Gastroesophageal sphincter (tissue), 4 donors: ENCODE data around the gene KCNJ9. TPM values are rescaled to one million over a fixed set of nuclear protein-coding genes. Genes with fewer than 3 reads are reported as not detected.

ENCODE experiments used
- ATAC-seq: fragments of 150-250 bp; one replicate; pipeline ENCODE4 v1.9.1; 2016; ENCODE audit warnings: mild to moderate bottlenecking, moderate library complexity
- H3K27ac ChIP-seq, 4 donors: fragments of 200-600 bp; sonication (generic) in 3 of 4; 1 replicate in 3 of 4; 2 replicates in 1 of 4; pipeline ENCODE4 v1.5.1; 2016 to 2019
- H3K27me3 ChIP-seq: fragments of 200-600 bp; sonication (generic); one replicate; pipeline ENCODE4 v1.5.1; 2019
- H3K36me3 ChIP-seq, 2 donors: fragments of 200-600 bp; sonication (generic); one replicate each; pipeline ENCODE4 v1.5.1; 2019; ENCODE audit warnings: control low read depth in 1 of 2
- H3K4me1 ChIP-seq, 3 donors: fragments of 200-600 bp; sonication (generic); 1 replicate in 2 of 3; 2 replicates in 1 of 3; pipeline ENCODE4 v1.5.1; 2016 to 2019; ENCODE audit warnings: control low read depth in 2 of 3
- H3K4me3 ChIP-seq, 2 donors: fragments of 200-600 bp; sonication (generic); one replicate each; pipeline ENCODE4 v1.5.1; 2019; ENCODE audit warnings: mild to moderate bottlenecking in 1 of 2, moderate library complexity in 1 of 2
- H3K9me3 ChIP-seq, 3 donors: fragments of 200-600 bp; sonication (generic); one replicate each; pipeline ENCODE4 v1.5.1; 2017 to 2019; ENCODE audit warnings: control low read depth in 2 of 3
- EP300 ChIP-seq: sonication (generic); formaldehyde crosslinking; IDR thresholded peaks from one replicate; pipeline ENCODE4 v1.6.1; 2017; ENCODE audit warnings: antibody characterized with exemption, mild to moderate bottlenecking
- POLR2A ChIP-seq, 2 donors: fragments of 450-650 bp; IDR thresholded peaks; one replicate each; pipeline ENCODE4 v1.6.1; 2017; ENCODE audit warnings: antibody characterized with exemption in 2 of 2, mild to moderate bottlenecking in 2 of 2, moderate library complexity in 1 of 2
- POLR2AphosphoS5 ChIP-seq: sonication (generic); formaldehyde crosslinking; IDR thresholded peaks from one replicate; pipeline ENCODE4 v1.6.1; 2017; ENCODE audit warnings: antibody characterized with exemption
- WGBS, 2 donors: methylation state at CpG; one replicate each; pipeline ENCODE4 v1.1.5; 2018; ENCODE audit warnings: low coverage in 1 of 2; 5-methylcytosine and 5-hydroxymethylcytosine counted together
- total RNA-seq, 4 donors: library from RNA; depleted of rRNA; stranded (reverse); fragments of >200 nt; gene quantifications; one replicate each; pipeline ENCODE4 v1.1.0, GENCODE V29; 2016
- TF ChIP-seq, protein P1 (sequence below), 4 experiments: fragments of 200-600 bp in 2 of 4; fragments of 450-650 bp in 2 of 4; sonication (generic) in 1 of 4; IDR thresholded peaks; one replicate each; pipeline ENCODE4 v1.5.1; 2017 to 2019; ENCODE audit warnings: antibody characterized with exemption in 4 of 4, mild to moderate bottlenecking in 2 of 4, moderate library complexity in 2 of 4

KCNJ9 gene
- total RNA-seq, 4 donors from 2014 or later, result not detected

DNA sequence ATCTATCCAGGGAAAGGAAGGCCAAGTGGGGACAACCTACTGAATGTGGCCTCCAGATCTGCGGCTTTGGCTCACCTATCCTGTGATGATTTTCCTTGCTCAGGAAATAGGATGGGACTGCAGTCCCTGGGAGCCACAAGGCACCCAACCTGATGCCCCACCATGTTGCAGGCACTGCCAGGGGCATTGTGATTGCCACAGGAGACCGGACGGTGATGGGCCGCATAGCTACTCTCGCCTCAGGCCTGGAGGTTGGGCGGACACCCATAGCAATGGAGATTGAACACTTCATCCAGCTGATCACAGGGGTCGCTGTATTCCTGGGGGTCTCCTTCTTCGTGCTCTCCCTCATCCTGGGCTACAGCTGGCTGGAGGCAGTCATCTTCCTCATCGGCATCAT is 46.0 kb downstream of the KCNJ9 start:
- no peak overlapping the region for H3K4me3 ChIP-seq
- TF ChIP-seq, protein P1, sequence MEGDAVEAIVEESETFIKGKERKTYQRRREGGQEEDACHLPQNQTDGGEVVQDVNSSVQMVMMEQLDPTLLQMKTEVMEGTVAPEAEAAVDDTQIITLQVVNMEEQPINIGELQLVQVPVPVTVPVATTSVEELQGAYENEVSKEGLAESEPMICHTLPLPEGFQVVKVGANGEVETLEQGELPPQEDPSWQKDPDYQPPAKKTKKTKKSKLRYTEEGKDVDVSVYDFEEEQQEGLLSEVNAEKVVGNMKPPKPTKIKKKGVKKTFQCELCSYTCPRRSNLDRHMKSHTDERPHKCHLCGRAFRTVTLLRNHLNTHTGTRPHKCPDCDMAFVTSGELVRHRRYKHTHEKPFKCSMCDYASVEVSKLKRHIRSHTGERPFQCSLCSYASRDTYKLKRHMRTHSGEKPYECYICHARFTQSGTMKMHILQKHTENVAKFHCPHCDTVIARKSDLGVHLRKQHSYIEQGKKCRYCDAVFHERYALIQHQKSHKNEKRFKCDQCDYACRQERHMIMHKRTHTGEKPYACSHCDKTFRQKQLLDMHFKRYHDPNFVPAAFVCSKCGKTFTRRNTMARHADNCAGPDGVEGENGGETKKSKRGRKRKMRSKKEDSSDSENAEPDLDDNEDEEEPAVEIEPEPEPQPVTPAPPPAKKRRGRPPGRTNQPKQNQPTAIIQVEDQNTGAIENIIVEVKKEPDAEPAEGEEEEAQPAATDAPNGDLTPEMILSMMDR (IDR thresholded peaks at IDR 0.05), result no peak
- TF ChIP-seq EP300 (no peak), POLR2AphosphoS5 (no peak), POLR2A (IDR thresholded peaks at IDR 0.05) (no peak)
- no peaks in the 10 kb centered on the region for H3K27me3 ChIP-seq
- no peaks in the 10 kb centered on the region for H3K9me3 ChIP-seq
- 100% methylated on average over 1 of the region's 9 CpGs for WGBS, 2 donors
- H3K4me1 ChIP-seq, result peaks cover 5 to 85% (median 9%) of the 10 kb centered on the region in 3 donors
- peak overlapping the region in 3 of 4 donors; percentile 83 to 88 (median 85) for H3K27ac ChIP-seq
- peaks cover 0 to 87% of the 10 kb centered on the region in 2 donors for H3K36me3 ChIP-seq
- no peak for ATAC-seq

DNA sequence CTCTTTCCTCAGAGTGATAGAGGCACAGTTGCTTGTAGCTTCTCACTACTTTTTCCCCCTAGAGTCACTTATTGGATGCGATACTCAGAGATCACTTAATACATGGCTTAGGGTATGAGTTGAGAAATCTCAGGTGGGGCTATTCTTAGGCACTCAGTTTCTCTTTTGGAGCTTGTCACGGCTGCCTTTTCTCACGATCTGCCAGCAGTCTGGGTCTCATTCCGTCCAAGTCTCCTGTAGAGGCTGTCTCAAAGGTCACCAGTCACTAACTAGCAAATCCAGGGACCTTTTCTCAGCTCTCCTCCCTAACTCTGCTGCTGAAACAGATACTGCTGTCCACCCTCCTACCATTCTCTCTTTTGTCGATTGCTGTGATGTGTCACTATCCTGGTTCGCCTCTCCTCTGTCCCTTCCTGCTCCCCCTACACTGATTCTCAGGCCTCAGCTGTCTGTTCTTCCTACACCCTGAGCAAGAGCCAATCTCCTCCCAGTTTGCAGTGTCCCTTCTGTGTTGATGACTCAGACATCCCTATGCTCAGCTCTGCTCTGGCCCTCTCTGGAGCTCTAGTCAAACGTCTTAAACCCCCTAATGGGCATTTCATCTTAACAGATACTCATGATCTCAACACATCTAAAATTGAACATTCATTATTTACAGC is 46.7 kb downstream of the KCNJ9 start:
- peaks cover 7 to 85% (median 9%) of the 10 kb centered on the region in 3 donors for H3K4me1 ChIP-seq
- WGBS, 2 donors, result 29 to 48% methylated on average over 6 to 7 of the region's 7 CpGs
- no peak overlapping the region for H3K4me3 ChIP-seq
- no peaks in the 10 kb centered on the region for H3K27me3 ChIP-seq
- peak overlapping the region; percentile 49 to 88 (median 84) for H3K27ac ChIP-seq
- no peaks in the 10 kb centered on the region for H3K9me3 ChIP-seq
- ATAC-seq, result no peak
- TF ChIP-seq, protein P1 (IDR thresholded peaks at IDR 0.05), result no peak
- TF ChIP-seq POLR2A (IDR thresholded peaks at IDR 0.05) (no peak), EP300 (no peak)
- H3K36me3 ChIP-seq, result peaks cover 0 to 86% of the 10 kb centered on the region in 2 donors

DNA sequence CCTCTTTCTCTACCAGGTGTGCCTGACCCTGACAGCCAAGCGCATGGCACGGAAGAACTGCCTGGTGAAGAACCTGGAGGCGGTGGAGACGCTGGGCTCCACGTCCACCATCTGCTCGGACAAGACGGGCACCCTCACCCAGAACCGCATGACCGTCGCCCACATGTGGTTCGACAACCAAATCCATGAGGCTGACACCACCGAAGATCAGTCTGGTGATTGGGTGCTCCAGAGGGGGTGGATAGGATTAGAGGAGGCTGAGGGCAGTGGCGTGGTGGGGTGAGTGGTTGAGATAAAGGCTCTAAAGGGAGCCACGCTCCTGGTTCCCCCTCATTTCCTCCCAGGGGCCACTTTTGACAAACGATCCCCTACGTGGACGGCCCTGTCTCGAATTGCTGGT is 47.3 kb downstream of the KCNJ9 start:
- peaks cover 0 to 86% of the 10 kb centered on the region in 2 donors for H3K36me3 ChIP-seq

DNA sequence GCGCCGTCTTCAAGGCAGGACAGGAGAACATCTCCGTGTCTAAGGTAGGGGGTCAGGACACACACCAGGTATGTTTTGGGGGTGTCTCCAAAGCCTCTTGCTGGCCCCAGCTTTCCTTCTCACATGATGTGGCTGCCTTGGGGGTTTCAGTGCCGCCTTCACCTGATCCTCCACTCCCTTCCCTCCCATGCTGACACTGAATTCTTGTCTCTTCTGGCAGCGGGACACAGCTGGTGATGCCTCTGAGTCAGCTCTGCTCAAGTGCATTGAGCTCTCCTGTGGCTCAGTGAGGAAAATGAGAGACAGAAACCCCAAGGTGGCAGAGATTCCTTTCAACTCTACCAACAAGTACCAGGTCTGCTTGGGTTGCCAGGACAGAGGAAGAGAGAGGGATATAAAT is 47.7 kb downstream of the KCNJ9 start:
- no peaks in the 10 kb centered on the region for H3K9me3 ChIP-seq
- no peak overlapping the region for H3K4me3 ChIP-seq
- 80% methylated on average over 1 to 2 of the region's 5 CpGs for WGBS, 2 donors
- no peaks in the 10 kb centered on the region for H3K27me3 ChIP-seq
- H3K36me3 ChIP-seq, result peaks cover 0 to 84% of the 10 kb centered on the region in 2 donors
- no peak for TF ChIP-seq EP300
- no peak for TF ChIP-seq POLR2AphosphoS5
- TF ChIP-seq, protein P1 (IDR thresholded peaks at IDR 0.05), result no peak
- no peak for TF ChIP-seq POLR2A (IDR thresholded peaks at IDR 0.05)
- H3K27ac ChIP-seq, result peak overlapping the region; percentile 83 to 88 (median 86)
- H3K4me1 ChIP-seq, result peaks cover 7 to 78% (median 9%) of the 10 kb centered on the region in 3 donors
- no peak for ATAC-seq

More for the DNA sequence above, 47.3 kb downstream of the KCNJ9 start:
- TF ChIP-seq, protein P1 (IDR thresholded peaks at IDR 0.05), result no peak
- TF ChIP-seq POLR2AphosphoS5 (no peak), EP300 (no peak), POLR2A (IDR thresholded peaks at IDR 0.05) (no peak)
- Histone ChIP-seq H3K27ac (peak overlapping the region; percentile 49 to 88 (median 84)), H3K4me3 (no peak overlapping the region), H3K4me1 (peaks cover 7 to 82% (median 9%) of the 10 kb centered on the region in 3 donors), H3K9me3 (no peaks in the 10 kb centered on the region), H3K27me3 (no peaks in the 10 kb centered on the region)
- ATAC-seq, result no peak
- 91 to 100% methylated on average over 3 to 10 of the region's 18 CpGs for WGBS, 2 donors

DNA sequence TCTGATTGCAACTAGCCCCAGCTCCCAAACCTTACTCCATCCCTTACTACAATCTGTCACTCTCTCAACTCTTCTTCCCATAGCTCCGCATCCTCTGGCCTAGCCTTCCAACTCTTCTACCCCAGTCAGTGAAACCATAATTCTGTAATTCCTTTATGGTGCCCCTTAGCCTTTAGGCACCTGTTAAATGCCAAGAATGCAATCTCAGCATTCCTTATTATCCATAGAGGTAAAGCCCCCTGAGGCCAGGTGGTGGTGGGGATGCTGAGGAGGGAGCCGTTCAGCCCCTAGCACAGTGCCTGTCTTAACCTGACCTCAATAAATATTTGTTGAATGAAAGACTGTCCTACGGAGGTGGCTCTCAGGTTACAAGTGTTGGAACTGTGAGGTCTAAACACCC is 48.2 kb downstream of the KCNJ9 start:
- Histone ChIP-seq H3K4me3 (no peak overlapping the region), H3K9me3 (no peaks in the 10 kb centered on the region), H3K27me3 (no peaks in the 10 kb centered on the region), H3K27ac (peak overlapping the region; percentile 83 to 88 (median 86)), H3K4me1 (peaks cover 7 to 73% (median 9%) of the 10 kb centered on the region in 3 donors), H3K36me3 (peaks cover 0 to 84% of the 10 kb centered on the region in 2 donors)
- no peak for ATAC-seq
- 76% methylated on average over 3 of the region's 3 CpGs; no CpG with 5 or more reads in 1 of the 2 donors for WGBS, 2 donors
- TF ChIP-seq, protein P1 (IDR thresholded peaks at IDR 0.05), result no peak
- TF ChIP-seq EP300 (no peak), POLR2A (IDR thresholded peaks at IDR 0.05) (no peak), POLR2AphosphoS5 (no peak)
